T-helper 1 cell treated with Interleukin-12 subunit alpha and Interleukin-12 subunit beta and Interleukin-4 antibody, amounts not matched to agents 30 μg/mL and 1 μg/mL, for 36 hours (primary cell): ENCODE results near the gene MYL3.

ENCODE experiments used
- H3K27ac Mint-ChIP-seq: one replicate; pipeline ENCODE4 v1.8.0; 2021; ENCODE audit warnings: mild to moderate bottlenecking, mixed read lengths
- H3K27me3 Mint-ChIP-seq: one replicate; pipeline ENCODE4 v1.8.0; 2021; ENCODE audit warnings: low read depth, mixed read lengths
- H3K36me3 Mint-ChIP-seq: one replicate; pipeline ENCODE4 v1.8.0; 2021; ENCODE audit warnings: low read depth, mixed read lengths
- H3K4me1 Mint-ChIP-seq: one replicate; pipeline ENCODE4 v1.8.0; 2021; ENCODE audit warnings: low read depth, mixed read lengths
- H3K4me3 Mint-ChIP-seq: one replicate; pipeline ENCODE4 v1.8.0; 2021; ENCODE audit warnings: mild to moderate bottlenecking, moderate library complexity, mixed read lengths
- H3K9me3 Mint-ChIP-seq: one replicate; pipeline ENCODE4 v1.8.0; 2021; ENCODE audit warnings: mixed read lengths

The MYL3 gene

GRCh38 chr3:46893763-46894162, 30.5 kb upstream of the MYL3 start:
- Mint-ChIP-seq H3K4me3 (no peak overlapping the region), H3K27me3 (peaks cover 74% of the 10 kb centered on the region), H3K4me1 (peaks cover 6% of the 10 kb centered on the region)

GRCh38 chr3:46893146-46893748, 30.0 kb upstream of the MYL3 start:
- no peaks in the 10 kb centered on the region for H3K9me3 Mint-ChIP-seq
- peaks cover 71% of the 10 kb centered on the region for H3K27me3 Mint-ChIP-seq
- no peak overlapping the region for H3K27ac Mint-ChIP-seq
- peaks cover 6% of the 10 kb centered on the region for H3K4me1 Mint-ChIP-seq
- H3K4me3 Mint-ChIP-seq = no peak overlapping the region
- no peaks in the 10 kb centered on the region for H3K36me3 Mint-ChIP-seq

More at GRCh38 chr3:46893763-46894162, 30.5 kb upstream of the MYL3 start:
- no peaks in the 10 kb centered on the region for H3K9me3 Mint-ChIP-seq
- no peak overlapping the region for H3K27ac Mint-ChIP-seq
- no peaks in the 10 kb centered on the region for H3K36me3 Mint-ChIP-seq

DNA sequence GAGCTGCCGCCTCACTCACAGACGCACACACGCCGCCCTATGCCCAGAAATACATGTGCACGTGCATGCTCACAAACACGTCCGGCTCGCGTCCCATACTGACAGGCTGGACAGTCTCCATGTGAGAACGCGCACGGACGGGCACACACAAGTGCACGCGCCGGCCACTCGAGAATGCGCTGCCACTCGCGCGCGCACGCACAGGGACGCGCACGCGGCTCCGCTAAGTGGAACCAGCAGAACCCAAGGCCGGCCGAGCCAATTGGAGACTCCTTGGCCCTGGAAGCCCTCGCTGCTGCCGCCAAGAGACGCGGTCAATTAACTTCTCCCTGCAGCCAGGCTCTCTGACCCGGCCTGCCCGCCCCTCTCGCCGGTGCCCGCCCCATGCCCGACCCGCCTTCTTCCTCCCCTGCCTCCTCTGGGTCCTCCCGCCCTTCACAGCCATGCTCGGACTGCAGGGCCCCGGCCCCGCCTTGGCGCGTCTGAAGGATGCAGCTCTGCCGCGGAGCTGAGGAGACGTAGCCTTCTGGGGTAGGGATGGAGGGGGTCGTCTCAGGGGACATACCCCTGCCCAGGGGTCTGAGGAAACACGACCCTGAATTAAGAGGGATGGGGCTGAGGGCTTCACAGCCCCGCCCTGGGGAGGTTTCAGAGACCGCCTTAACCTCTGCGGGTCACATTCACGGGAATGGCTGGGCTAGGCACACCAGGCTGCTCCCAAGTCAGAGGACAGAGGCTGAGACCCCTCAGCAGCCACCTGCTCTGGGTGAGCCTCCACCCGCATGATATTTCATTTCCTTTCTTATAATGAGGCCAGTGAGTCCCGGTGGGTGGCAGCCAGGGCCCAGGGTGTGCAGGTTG, 29.3 kb upstream of the MYL3 start:
- H3K36me3 Mint-ChIP-seq = no peaks in the 10 kb centered on the region
- peak overlapping the region; percentile 14 for H3K4me3 Mint-ChIP-seq
- H3K9me3 Mint-ChIP-seq = no peaks in the 10 kb centered on the region
- H3K27ac Mint-ChIP-seq = no peak overlapping the region
- H3K4me1 Mint-ChIP-seq = peaks cover 6% of the 10 kb centered on the region
- H3K27me3 Mint-ChIP-seq = peaks cover 71% of the 10 kb centered on the region

- peaks cover 74% of the 10 kb centered on the region for H3K27me3 Mint-ChIP-seq
- peaks cover 6% of the 10 kb centered on the region for H3K4me1 Mint-ChIP-seq
- H3K9me3 Mint-ChIP-seq = no peaks in the 10 kb centered on the region
- H3K27ac Mint-ChIP-seq = no peak overlapping the region
- no peaks in the 10 kb centered on the region for H3K36me3 Mint-ChIP-seq
- no peak overlapping the region for H3K4me3 Mint-ChIP-seq
Observed at GRCh38 chr3:46891132-46891531, 27.9 kb upstream of the MYL3 start.

DNA sequence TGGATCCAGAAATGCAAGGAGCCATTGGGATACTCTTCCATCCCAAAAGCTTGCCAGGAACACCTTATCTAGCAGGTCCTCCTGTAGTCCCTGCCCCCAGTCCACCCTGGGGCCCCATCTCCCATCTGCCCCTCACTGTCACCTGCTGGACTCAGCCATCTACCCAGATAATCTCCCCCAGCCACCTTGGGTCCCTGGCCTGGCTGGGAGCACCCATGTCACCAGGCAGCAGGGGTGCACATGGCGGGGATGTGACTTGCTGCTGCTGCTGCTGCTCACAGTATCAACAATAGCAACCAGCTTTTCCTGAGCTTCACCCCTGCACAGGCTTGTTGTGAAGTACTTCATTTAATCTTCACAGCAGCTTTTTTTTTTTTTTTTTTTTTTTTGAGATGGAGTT, 26.9 kb upstream of the MYL3 start:
- Mint-ChIP-seq H3K4me3 (no peak overlapping the region), H3K27me3 (peaks cover 75% of the 10 kb centered on the region), H3K36me3 (no peaks in the 10 kb centered on the region), H3K9me3 (no peaks in the 10 kb centered on the region), H3K27ac (no peak overlapping the region), H3K4me1 (peaks cover 4% of the 10 kb centered on the region)

- H3K27me3 Mint-ChIP-seq = peaks cover 77% of the 10 kb centered on the region
- peaks cover 3% of the 10 kb centered on the region for H3K4me1 Mint-ChIP-seq
- H3K4me3 Mint-ChIP-seq = no peak overlapping the region
- no peaks in the 10 kb centered on the region for H3K36me3 Mint-ChIP-seq
- H3K27ac Mint-ChIP-seq = no peak overlapping the region
- H3K9me3 Mint-ChIP-seq = no peaks in the 10 kb centered on the region
Observed at GRCh38 chr3:46889381-46890110, 26.3 kb upstream of the MYL3 start.

DNA sequence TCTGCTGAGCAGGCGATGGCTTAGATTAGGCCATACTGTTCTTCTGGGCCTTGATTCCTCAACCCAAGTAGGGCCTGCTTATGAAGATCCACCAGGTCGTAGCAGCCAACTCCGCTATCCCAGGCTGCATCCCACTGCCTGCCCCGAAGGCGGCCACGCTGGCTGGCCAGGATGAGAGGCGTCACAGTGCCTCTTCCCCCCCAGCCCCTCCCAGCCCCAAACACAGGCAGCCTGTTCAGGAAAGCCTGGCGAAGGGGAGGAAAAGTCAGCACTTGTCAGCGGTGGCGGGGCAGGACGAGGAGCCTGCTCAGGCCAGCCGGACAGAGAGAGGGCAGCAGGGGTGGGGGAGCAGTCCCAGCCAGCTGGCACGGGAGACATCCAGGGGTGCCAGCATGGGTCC, 25.5 kb upstream of the MYL3 start:
- Mint-ChIP-seq H3K9me3 (no peaks in the 10 kb centered on the region), H3K27ac (no peak overlapping the region), H3K4me3 (no peak overlapping the region), H3K36me3 (no peaks in the 10 kb centered on the region), H3K4me1 (peaks cover 2% of the 10 kb centered on the region), H3K27me3 (peaks cover 79% of the 10 kb centered on the region)

- H3K4me3 Mint-ChIP-seq = no peak overlapping the region
- H3K36me3 Mint-ChIP-seq = no peaks in the 10 kb centered on the region
- H3K27ac Mint-ChIP-seq = no peak overlapping the region
- no peaks in the 10 kb centered on the region for H3K9me3 Mint-ChIP-seq
- H3K4me1 Mint-ChIP-seq = peaks cover 1% of the 10 kb centered on the region
- H3K27me3 Mint-ChIP-seq = peaks cover 76% of the 10 kb centered on the region
Observed at GRCh38 chr3:46887980-46888494, 24.8 kb upstream of the MYL3 start.

- Mint-ChIP-seq H3K27ac (no peak overlapping the region), H3K4me1 (peaks cover 1% of the 10 kb centered on the region), H3K9me3 (no peaks in the 10 kb centered on the region), H3K36me3 (no peaks in the 10 kb centered on the region), H3K4me3 (no peak overlapping the region), H3K27me3 (peaks cover 68% of the 10 kb centered on the region)
Observed at GRCh38 chr3:46885612-46886011, 22.4 kb upstream of the MYL3 start.

DNA sequence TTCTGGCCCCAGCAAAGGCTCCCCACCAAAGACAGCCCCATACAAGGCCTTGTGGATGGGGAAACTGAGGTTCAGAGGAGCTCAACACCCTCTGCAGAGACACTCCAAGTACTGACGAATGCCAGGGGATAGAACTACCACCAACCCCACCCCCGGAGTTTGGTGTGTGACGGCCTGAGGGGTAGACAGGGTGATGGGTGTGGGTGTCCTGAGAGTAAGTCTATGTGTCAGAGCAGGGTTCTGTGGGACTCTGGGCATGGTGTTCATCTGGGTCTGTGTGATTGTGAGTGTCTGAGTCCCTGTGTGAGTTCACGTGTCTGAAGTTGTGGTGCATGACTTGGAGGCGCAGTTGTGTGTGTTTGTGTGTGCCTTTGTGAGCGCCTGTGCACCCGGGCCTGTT, 21.7 kb upstream of the MYL3 start:
- no peaks in the 10 kb centered on the region for H3K9me3 Mint-ChIP-seq
- no peak overlapping the region for H3K4me3 Mint-ChIP-seq
- H3K27me3 Mint-ChIP-seq = peaks cover 74% of the 10 kb centered on the region
- no peak overlapping the region for H3K27ac Mint-ChIP-seq
- peaks cover 3% of the 10 kb centered on the region for H3K4me1 Mint-ChIP-seq
- H3K36me3 Mint-ChIP-seq = no peaks in the 10 kb centered on the region

GRCh38 chr3:46884427-46884826, 21.2 kb upstream of the MYL3 start:
- Mint-ChIP-seq H3K27ac (no peak overlapping the region), H3K27me3 (peaks cover 76% of the 10 kb centered on the region), H3K4me1 (peaks cover 3% of the 10 kb centered on the region), H3K4me3 (no peak overlapping the region), H3K36me3 (no peaks in the 10 kb centered on the region), H3K9me3 (no peaks in the 10 kb centered on the region)

DNA sequence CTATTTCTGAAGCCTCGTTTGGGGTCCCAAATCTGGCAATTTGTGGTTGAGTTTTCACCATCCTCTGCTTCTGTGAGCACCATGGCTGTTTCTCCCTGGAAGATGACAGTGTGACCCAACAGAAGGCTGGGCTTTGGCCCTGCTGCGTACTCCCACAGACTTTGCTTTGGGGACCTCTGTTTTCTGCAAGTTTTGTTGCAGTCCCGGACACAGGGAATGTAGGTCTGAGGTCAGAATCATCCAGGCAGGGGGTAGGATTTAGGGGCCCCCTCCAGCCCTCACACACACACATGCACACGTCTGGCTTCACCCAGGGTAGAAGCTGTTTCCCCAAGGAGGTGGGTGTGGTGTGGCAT, 20.6 kb upstream of the MYL3 start:
- Mint-ChIP-seq H3K27me3 (peaks cover 76% of the 10 kb centered on the region), H3K36me3 (no peaks in the 10 kb centered on the region), H3K9me3 (no peaks in the 10 kb centered on the region), H3K4me1 (peaks cover 3% of the 10 kb centered on the region), H3K27ac (no peak overlapping the region), H3K4me3 (no peak overlapping the region)

DNA sequence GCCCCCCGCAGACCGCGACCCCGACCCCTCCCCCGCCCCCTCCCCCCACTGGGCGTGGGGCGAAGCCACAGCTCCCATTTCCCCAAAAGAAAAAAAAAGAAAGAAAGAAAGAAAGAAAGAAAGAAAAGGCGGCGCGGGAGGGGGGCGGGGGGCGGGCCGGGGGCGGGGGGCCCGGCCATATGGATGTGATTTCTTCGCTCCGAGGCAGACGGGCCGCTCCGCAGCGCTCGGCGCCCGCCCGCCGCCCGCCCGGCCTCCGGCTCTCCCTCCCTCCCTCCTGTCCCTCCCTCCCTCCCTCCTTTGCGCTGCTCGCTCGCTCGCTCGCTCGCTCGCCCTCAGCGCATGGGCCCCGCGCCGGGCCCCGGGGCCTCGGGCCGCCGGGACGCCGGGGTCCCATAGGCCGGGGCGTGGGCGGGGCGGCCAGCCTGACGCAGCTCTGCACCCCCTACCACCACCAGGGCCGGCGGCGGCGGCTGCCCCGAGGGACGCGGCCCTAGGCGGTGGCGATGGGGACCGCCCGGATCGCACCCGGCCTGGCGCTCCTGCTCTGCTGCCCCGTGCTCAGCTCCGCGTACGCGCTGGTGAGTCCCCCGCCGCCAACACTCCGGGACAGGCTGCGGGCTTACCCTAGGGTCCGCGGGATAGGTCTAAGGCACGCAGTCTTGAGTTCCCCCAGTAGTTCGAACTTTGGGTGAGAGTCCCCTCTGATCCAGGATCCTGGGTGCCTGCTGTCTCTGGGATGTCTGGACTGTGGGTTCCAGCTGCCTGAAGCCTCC, 20.0 kb upstream of the MYL3 start:
- Mint-ChIP-seq H3K9me3 (no peaks in the 10 kb centered on the region), H3K4me1 (peaks cover 3% of the 10 kb centered on the region), H3K36me3 (no peaks in the 10 kb centered on the region), H3K27ac (no peak overlapping the region), H3K27me3 (peaks cover 74% of the 10 kb centered on the region), H3K4me3 (no peak overlapping the region)

DNA sequence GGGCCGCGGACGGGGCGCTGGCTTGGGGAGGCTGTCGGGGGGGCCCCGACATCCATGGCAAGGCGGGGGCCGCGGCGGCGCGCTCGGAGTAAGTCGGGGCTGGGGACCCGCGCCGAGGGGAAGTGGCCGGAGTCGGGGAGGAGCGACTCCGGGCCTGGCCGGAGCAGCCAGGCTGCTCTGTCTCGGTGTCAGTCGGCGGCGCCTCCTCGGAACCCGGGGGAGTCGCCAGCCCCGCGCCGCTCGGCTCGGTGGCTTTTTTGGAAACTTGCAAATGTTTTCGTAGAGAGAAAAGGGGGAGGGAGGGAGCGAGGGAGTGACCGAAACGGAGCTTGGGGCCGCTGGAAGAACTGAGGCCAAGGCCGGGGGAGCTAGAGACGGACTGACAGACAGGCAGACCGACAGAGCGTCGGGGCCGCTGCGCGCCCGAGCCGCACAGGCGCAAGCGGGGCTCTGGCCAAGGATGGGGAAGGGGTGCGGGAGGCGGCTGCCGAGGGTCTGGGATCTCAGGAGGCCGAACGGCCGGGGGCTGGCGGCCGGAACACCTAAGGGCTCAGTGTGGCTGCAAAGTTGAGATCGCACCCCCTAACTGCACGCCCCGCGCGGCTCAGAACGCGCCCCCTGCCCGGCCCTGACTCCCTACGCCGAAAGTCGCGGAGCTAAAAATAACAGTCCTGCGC, 19.3 kb upstream of the MYL3 start:
- Mint-ChIP-seq H3K36me3 (no peaks in the 10 kb centered on the region), H3K27me3 (peaks cover 67% of the 10 kb centered on the region), H3K4me1 (peaks cover 3% of the 10 kb centered on the region), H3K27ac (no peak overlapping the region), H3K9me3 (no peaks in the 10 kb centered on the region), H3K4me3 (peak overlapping the region; percentile 48)
